ENCODE results near the gene OST4.

- TF ChIP-seq CTCF (IDR thresholded peaks at IDR 0.05; ENCODE audit: low read depth, low read length) (no peak), EZH2phosphoT487 (IDR thresholded peaks at IDR 0.05; ENCODE audit: low read depth) (no peak)
These were observed 47.3 kb downstream of the OST4 start for GRCh38 chr2:27024188-27024587.
